ENCODE measurements around the gene CXorf51A. TPM values are rescaled to one million over a fixed set of nuclear protein-coding genes. Genes with fewer than 3 reads are reported as not detected.
"Not testable (repeated sequence)": the region's sequence is repeated elsewhere in the genome, so short reads cannot be mapped to it uniquely, and the experiment has no call there.

Gene CXorf51A
- polyA plus RNA-seq, result not detected in 3 replicates
- not detected for polyA plus RNA-seq (2011; ENCODE audit: low read depth)
- polyA plus RNA-seq (2011; cell fraction: cytosol; rRNA removed), result not detected in 2 replicates
- polyA plus RNA-seq (2011; cell fraction: nucleus; rRNA removed), result not detected in 2 replicates
- not detected in 2 replicates for polyA plus RNA-seq (2012; ENCODE audit: low replicate concordance)
- polyA minus RNA-seq, result not detected in 3 replicates
- not detected for polyA minus RNA-seq (2011; cell fraction: cytosol; rRNA and poly(A)+ RNA removed)
- polyA minus RNA-seq (2011; cell fraction: nucleus; rRNA and poly(A)+ RNA removed), result not detected in 2 replicates

- H4K20me1 ChIP-seq (ENCODE audit: control insufficient read depth, extremely low read depth, insufficient read depth, low read length); H3K9ac ChIP-seq (ENCODE audit: control insufficient read depth, extremely low read depth, insufficient read depth, low read length); H3K9me3 ChIP-seq (ENCODE audit: control insufficient read depth, low read depth, low read length); H3K4me2 ChIP-seq (ENCODE audit: control insufficient read depth, extremely low read depth, insufficient read depth, low read depth, low read length); H3K9me1 ChIP-seq (ENCODE audit: control insufficient read depth, extremely low read depth, insufficient read depth, low read length); H3K79me2 ChIP-seq (ENCODE audit: control insufficient read depth, insufficient read depth, low read length); DNase-seq (ENCODE audit: low read depth, low spot score); H3K27me3 ChIP-seq (ENCODE audit: control insufficient read depth, extremely low read depth, insufficient read depth, low read length); dilution Hi-C loops (cut with MboI; ENCODE audit: extremely low pct_ligation_motif_present, low sequenced_read_pairs); H3K4me3 ChIP-seq (ENCODE audit: control insufficient read depth in 2 of 3, extremely low read depth in 1 of 3, insufficient read depth in 2 of 3, low read depth in 1 of 3, low read length in 3 of 3); FAIRE-seq; H3K36me3 ChIP-seq (ENCODE audit: control insufficient read depth in 2 of 2, extremely low read depth in 1 of 2, insufficient read depth in 2 of 2, low read length in 2 of 2); H3K4me1 ChIP-seq (ENCODE audit: control insufficient read depth, extremely low read depth, insufficient read depth, low read length); H3K27ac ChIP-seq (ENCODE audit: control insufficient read depth, insufficient read depth, low read length); H2AFZ ChIP-seq (ENCODE audit: control insufficient read depth, low read length): not testable (repeated sequence)
Observed at GRCh38 chrX:146814644-146815043, at the start of gene CXorf51A. CXorf51A (minus strand) TSS chrX:146814744; CDS start chrX:146814723, 21 bp downstream.

GRCh38 chrX:146863566-146863965 lies 49.0 kb upstream of the CXorf51A start:
- Histone ChIP-seq H3K9me3 (ENCODE audit: control insufficient read depth, low read depth, low read length) (no peaks in the 10 kb centered on the region), H3K36me3 (ENCODE audit: control insufficient read depth in 2 of 2, extremely low read depth in 1 of 2, insufficient read depth in 2 of 2, low read length in 2 of 2) (no peaks in the 10 kb centered on the region), H2AFZ (ENCODE audit: control insufficient read depth, low read length) (no peak overlapping the region), H3K27me3 (ENCODE audit: control insufficient read depth, extremely low read depth, insufficient read depth, low read length) (no peaks in the 10 kb centered on the region), H4K20me1 (ENCODE audit: control insufficient read depth, extremely low read depth, insufficient read depth, low read length) (no peaks in the 10 kb centered on the region), H3K9me1 (ENCODE audit: control insufficient read depth, extremely low read depth, insufficient read depth, low read length) (no peaks in the 10 kb centered on the region), H3K9ac (ENCODE audit: control insufficient read depth, extremely low read depth, insufficient read depth, low read length) (no peak overlapping the region), H3K27ac (ENCODE audit: control insufficient read depth, insufficient read depth, low read length) (no peak overlapping the region), H3K79me2 (ENCODE audit: control insufficient read depth, insufficient read depth, low read length) (no peaks in the 10 kb centered on the region), H3K4me3 (ENCODE audit: control insufficient read depth in 2 of 3, extremely low read depth in 1 of 3, insufficient read depth in 2 of 3, low read depth in 1 of 3, low read length in 3 of 3) (no peak overlapping the region), H3K4me2 (ENCODE audit: control insufficient read depth, extremely low read depth, insufficient read depth, low read depth, low read length) (no peak overlapping the region), H3K4me1 (ENCODE audit: control insufficient read depth, extremely low read depth, insufficient read depth, low read length) (no peaks in the 10 kb centered on the region)
- dilution Hi-C loops (cut with MboI; ENCODE audit: extremely low pct_ligation_motif_present, low sequenced_read_pairs), result no loop called here
- FAIRE-seq, result no peak
- DNase-seq (ENCODE audit: low read depth, low spot score), result no peak
- TF ChIP-seq EZH2 (IDR thresholded peaks at IDR 0.05; ENCODE audit: low read length) (no peak), CTCF (optimal IDR thresholded peaks at IDR 0.05 in 1 of 3, IDR thresholded peaks at IDR 0.05 in 1 of 3, conservative IDR thresholded peaks at IDR 0.05 in 1 of 3; ENCODE audit: extremely low read depth in 1 of 3, insufficient read depth in 2 of 3, low read length in 3 of 3) (no peak)

- dilution Hi-C loops (cut with MboI; ENCODE audit: extremely low pct_ligation_motif_present, low sequenced_read_pairs), result no loop called here
- DNase-seq (ENCODE audit: low read depth, low spot score) (no peak), FAIRE-seq (no peak)
Observed at GRCh38 chrX:146854281-146854680, 39.7 kb upstream of the CXorf51A start.

More at GRCh38 chrX:146854281-146854680, 39.7 kb upstream of the CXorf51A start:
- no peak overlapping the region for H3K4me3 ChIP-seq (ENCODE audit: control insufficient read depth in 2 of 3, extremely low read depth in 1 of 3, insufficient read depth in 2 of 3, low read depth in 1 of 3, low read length in 3 of 3)
- no peaks in the 10 kb centered on the region for H3K4me1 ChIP-seq (ENCODE audit: control insufficient read depth, extremely low read depth, insufficient read depth, low read length)
- H2AFZ ChIP-seq (ENCODE audit: control insufficient read depth, low read length), result no peak overlapping the region
- H4K20me1 ChIP-seq (ENCODE audit: control insufficient read depth, extremely low read depth, insufficient read depth, low read length), result no peaks in the 10 kb centered on the region
- no peaks in the 10 kb centered on the region for H3K9me1 ChIP-seq (ENCODE audit: control insufficient read depth, extremely low read depth, insufficient read depth, low read length)
- no peak overlapping the region for H3K27ac ChIP-seq (ENCODE audit: control insufficient read depth, insufficient read depth, low read length)
- no peak for TF ChIP-seq EZH2 (IDR thresholded peaks at IDR 0.05; ENCODE audit: low read length)
- no peak for TF ChIP-seq CTCF (optimal IDR thresholded peaks at IDR 0.05 in 1 of 3, IDR thresholded peaks at IDR 0.05 in 1 of 3, conservative IDR thresholded peaks at IDR 0.05 in 1 of 3; ENCODE audit: extremely low read depth in 1 of 3, insufficient read depth in 2 of 3, low read length in 3 of 3)
- H3K9me3 ChIP-seq (ENCODE audit: control insufficient read depth, low read depth, low read length), result no peaks in the 10 kb centered on the region
- no peaks in the 10 kb centered on the region for H3K36me3 ChIP-seq (ENCODE audit: control insufficient read depth in 2 of 2, extremely low read depth in 1 of 2, insufficient read depth in 2 of 2, low read length in 2 of 2)
- no peak overlapping the region for H3K4me2 ChIP-seq (ENCODE audit: control insufficient read depth, extremely low read depth, insufficient read depth, low read depth, low read length)
- no peaks in the 10 kb centered on the region for H3K27me3 ChIP-seq (ENCODE audit: control insufficient read depth, extremely low read depth, insufficient read depth, low read length)
- H3K79me2 ChIP-seq (ENCODE audit: control insufficient read depth, insufficient read depth, low read length), result no peaks in the 10 kb centered on the region
- no peak overlapping the region for H3K9ac ChIP-seq (ENCODE audit: control insufficient read depth, extremely low read depth, insufficient read depth, low read length)
